Measurements from ENCODE around the gene TMEM158.

Gene TMEM158

GRCh38 chr3:45267097-45267496, 41.0 kb upstream of the TMEM158 start:
- no peak for DNase-seq (ENCODE audit: low read depth)
- TF ChIP-seq, protein P1, sequence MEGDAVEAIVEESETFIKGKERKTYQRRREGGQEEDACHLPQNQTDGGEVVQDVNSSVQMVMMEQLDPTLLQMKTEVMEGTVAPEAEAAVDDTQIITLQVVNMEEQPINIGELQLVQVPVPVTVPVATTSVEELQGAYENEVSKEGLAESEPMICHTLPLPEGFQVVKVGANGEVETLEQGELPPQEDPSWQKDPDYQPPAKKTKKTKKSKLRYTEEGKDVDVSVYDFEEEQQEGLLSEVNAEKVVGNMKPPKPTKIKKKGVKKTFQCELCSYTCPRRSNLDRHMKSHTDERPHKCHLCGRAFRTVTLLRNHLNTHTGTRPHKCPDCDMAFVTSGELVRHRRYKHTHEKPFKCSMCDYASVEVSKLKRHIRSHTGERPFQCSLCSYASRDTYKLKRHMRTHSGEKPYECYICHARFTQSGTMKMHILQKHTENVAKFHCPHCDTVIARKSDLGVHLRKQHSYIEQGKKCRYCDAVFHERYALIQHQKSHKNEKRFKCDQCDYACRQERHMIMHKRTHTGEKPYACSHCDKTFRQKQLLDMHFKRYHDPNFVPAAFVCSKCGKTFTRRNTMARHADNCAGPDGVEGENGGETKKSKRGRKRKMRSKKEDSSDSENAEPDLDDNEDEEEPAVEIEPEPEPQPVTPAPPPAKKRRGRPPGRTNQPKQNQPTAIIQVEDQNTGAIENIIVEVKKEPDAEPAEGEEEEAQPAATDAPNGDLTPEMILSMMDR (IDR thresholded peaks at IDR 0.05; ENCODE audit: low read depth, low read length, missing control alignments): no peak
- H3K4me3 ChIP-seq (ENCODE audit: low read depth, low read length): no peak overlapping the region

- TF ChIP-seq, protein P1 (IDR thresholded peaks at IDR 0.05; ENCODE audit: low read depth, low read length, missing control alignments): no peak
- DNase-seq (ENCODE audit: low read depth): no peak
- no peak overlapping the region for H3K4me3 ChIP-seq (ENCODE audit: low read depth, low read length)
These were observed 35.4 kb upstream of the TMEM158 start for GRCh38 chr3:45261333-45262110.

DNA sequence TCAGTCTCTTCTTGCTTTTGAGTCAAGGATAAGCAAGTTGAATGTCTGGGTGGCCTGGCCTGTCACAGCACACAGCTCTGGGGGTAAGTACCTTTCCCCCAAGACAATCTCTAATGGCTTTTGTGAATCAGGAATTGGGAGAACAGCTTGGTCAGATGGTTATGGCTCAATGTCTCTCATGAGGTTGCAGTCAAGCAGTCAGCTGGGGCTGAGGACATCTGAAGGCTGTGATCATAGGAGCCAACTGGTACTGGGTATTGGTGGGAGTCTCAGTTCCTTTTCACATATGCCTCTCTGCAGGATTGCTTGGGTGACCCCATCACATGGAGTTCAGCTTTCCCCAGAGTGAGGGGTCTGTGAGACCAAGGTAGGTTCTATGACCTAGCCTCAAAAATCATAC, 33.0 kb upstream of the TMEM158 start:
- TF ChIP-seq, protein P1 (IDR thresholded peaks at IDR 0.05; ENCODE audit: low read depth, low read length, missing control alignments): no peak
- H3K4me3 ChIP-seq (ENCODE audit: low read depth, low read length): no peak overlapping the region
- no peak for DNase-seq (ENCODE audit: low read depth)

GRCh38 chr3:45258317-45258716, 32.2 kb upstream of the TMEM158 start:
- TF ChIP-seq, protein P1 (IDR thresholded peaks at IDR 0.05; ENCODE audit: low read depth, low read length, missing control alignments): no peak
- no peak for DNase-seq (ENCODE audit: low read depth)
- no peak overlapping the region for H3K4me3 ChIP-seq (ENCODE audit: low read depth, low read length)

GRCh38 chr3:45253316-45253715, 27.2 kb upstream of the TMEM158 start:
- TF ChIP-seq, protein P1 (IDR thresholded peaks at IDR 0.05; ENCODE audit: low read depth, low read length, missing control alignments): no peak
- no peak for DNase-seq (ENCODE audit: low read depth)
- H3K4me3 ChIP-seq (ENCODE audit: low read depth, low read length): no peak overlapping the region

DNA sequence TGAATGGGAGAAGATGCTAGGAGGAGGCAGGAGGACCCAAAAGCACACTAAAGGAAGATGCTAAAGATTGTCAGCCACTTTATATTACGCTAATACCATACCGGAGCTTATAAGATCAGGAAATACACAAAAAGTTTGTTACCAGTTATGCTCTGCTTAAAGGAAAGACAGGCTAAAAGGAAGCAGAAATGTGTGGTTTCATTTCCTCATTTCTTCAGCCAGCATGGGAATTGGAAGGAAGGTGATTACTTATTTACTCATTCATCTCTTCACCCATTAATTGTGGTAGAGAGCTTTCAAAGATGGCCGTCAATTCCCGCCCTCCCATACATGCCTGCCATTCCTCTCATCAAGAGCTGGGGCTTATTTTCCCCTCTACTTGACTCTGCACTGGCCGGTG, 26.7 kb upstream of the TMEM158 start:
- TF ChIP-seq, protein P1 (IDR thresholded peaks at IDR 0.05; ENCODE audit: low read depth, low read length, missing control alignments): no peak
- DNase-seq (ENCODE audit: low read depth): no peak
- H3K4me3 ChIP-seq (ENCODE audit: low read depth, low read length): no peak overlapping the region

DNA sequence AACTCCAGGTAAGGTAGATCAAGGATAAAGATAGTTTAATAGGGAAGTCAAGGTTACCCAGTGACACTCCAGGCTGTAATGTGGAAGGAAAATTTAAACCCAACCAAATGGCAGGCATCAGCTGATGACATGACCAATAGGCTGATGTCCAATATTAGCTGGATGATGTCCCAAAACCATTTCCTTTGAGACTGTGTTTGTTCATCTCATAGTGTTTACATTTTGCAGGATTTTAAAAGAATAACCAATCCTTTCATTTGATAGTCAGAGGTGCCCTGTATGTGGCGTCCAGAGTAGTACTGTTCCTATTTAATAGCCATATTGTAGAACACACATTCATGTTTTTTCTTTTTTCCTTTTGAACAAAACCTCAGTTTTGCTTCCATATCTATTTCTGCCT, 23.3 kb upstream of the TMEM158 start:
- no peak for DNase-seq (ENCODE audit: low read depth)
- no peak overlapping the region for H3K4me3 ChIP-seq (ENCODE audit: low read depth, low read length)
- TF ChIP-seq, protein P1 (IDR thresholded peaks at IDR 0.05; ENCODE audit: low read depth, low read length, missing control alignments): no peak
